ENCODE results near the gene ARID1A. TPM values are rescaled to one million over a fixed set of nuclear protein-coding genes. Genes with fewer than 3 reads are reported as not detected.

ARID1A gene
- total RNA-seq, 2 donors from 2014 or later, result 32.7 to 48.8 TPM

DNA sequence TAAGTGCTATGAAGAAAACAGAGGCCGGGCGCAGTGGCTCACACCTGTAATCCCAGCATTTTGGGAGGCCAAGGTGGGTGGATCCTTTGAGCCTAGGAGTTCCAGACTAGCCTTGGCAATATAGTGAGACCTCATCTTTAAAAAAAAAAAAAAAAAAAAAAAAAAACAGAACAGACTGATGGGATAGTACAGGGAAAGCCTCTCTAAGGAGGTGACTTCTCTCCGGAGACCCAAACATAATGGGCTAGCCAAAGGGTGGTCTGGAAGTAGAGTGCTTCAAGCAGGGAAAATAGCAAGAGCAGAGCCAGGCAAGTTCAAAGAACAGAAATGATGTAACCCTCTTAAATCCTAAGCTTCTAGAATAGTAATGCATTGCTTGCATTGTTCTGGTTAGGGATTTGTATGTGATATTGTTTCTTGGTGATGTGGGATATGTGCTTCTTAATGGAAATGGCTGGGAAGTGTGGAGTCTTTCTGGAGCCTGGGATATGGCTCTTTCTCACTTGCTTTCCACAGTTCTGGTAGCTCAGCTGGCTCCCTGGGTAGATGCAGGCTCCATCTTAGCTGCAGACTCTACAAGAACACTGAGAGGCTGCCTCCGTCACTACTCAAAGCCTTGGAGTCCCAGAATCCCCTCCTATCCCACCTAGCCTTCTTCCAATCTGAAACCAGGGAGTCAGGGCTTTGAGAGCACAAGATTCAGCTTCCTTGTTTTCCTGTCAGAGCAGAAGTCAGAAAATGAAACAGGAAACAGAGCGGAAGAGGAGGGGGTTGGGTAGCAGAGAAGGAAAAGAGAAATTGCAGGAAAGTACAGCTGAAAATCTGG, 90.0 kb downstream of the ARID1A start:
- TF ChIP-seq, protein P1, sequence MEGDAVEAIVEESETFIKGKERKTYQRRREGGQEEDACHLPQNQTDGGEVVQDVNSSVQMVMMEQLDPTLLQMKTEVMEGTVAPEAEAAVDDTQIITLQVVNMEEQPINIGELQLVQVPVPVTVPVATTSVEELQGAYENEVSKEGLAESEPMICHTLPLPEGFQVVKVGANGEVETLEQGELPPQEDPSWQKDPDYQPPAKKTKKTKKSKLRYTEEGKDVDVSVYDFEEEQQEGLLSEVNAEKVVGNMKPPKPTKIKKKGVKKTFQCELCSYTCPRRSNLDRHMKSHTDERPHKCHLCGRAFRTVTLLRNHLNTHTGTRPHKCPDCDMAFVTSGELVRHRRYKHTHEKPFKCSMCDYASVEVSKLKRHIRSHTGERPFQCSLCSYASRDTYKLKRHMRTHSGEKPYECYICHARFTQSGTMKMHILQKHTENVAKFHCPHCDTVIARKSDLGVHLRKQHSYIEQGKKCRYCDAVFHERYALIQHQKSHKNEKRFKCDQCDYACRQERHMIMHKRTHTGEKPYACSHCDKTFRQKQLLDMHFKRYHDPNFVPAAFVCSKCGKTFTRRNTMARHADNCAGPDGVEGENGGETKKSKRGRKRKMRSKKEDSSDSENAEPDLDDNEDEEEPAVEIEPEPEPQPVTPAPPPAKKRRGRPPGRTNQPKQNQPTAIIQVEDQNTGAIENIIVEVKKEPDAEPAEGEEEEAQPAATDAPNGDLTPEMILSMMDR (IDR thresholded peaks at IDR 0.05), result no peak
- no peaks in the 10 kb centered on the region for H3K36me3 ChIP-seq
- no peak overlapping the region for H3K4me3 ChIP-seq
- no peak for DNase-seq (ENCODE audit: low spot score)
- H3K4me1 ChIP-seq, result peaks cover 0 to 74% of the 10 kb centered on the region in 2 donors
- no peaks in the 10 kb centered on the region for H3K27me3 ChIP-seq
- H3K9me3 ChIP-seq, result no peaks in the 10 kb centered on the region
- H3K27ac ChIP-seq, result peak overlapping the region; percentile 99 to 100

DNA sequence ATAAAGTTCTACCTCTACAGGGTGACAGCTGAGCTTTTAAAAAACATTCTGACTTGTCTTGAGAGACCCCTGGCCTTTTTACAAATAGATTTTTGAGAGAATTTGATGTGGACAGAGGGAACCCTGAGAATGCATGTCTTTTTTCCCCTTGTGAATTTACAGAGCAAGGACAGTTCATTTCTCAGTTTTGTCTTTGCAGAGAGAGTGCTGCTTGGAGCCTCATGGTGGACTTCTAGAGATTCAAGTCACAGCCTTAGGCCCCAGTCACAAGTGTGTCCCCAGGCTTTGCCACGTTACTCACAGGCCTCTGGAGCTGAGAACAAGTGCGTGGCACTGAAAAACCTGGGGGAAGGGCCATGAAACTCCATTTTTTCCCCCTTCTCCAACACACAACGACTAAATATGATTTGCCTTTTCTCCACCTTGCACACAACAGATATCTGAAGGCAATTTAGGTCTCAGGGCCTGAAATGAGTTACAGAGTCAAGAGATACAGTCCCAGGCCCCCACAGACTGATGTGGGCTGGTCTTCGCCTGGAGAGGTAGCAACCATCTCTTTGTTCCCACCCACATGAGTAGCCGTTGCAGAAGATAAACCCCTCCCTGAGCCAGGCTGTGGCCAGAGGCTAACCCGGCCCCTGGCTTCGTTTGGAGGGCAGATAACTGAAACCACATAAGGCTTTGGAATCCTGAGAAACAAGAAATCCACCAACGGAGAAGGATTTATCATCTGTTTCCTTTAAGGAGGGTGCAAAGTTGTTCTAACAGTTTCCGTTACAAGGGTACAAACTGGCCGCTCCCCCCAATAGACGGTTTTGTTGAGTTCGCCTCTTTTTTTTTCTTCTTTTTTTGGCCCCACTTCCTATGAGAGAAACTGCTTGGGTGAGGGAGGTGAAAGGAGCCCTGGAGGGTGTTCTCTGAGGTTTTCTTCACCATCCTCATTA, 90.9 kb downstream of the ARID1A start:
- Histone ChIP-seq H3K9me3 (no peaks in the 10 kb centered on the region), H3K27ac (peak overlapping the region; percentile 99 to 100), H3K36me3 (no peaks in the 10 kb centered on the region), H3K27me3 (no peaks in the 10 kb centered on the region), H3K4me3 (peak overlapping the region; percentile 56 to 68), H3K4me1 (peaks cover 0 to 76% of the 10 kb centered on the region in 2 donors)
- TF ChIP-seq, protein P1 (IDR thresholded peaks at IDR 0.05), result no peak
- DNase-seq (ENCODE audit: low spot score), result peak; percentile 81

DNA sequence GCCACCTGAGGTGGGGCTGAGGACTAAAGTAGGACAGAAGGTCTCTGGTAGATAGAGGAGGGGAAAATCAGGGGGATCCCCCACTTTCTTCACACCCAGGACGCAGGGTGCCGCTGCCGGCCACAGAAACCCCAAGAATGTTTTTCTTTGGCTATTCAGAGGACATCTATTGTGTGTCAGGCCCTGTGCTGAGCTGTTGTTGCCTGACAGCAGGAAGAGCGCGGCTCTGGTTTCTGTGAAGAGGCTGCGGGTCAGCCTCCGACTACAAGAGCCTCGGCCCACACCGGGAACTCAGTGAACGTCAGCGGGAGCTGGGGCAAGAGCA, 91.5 kb downstream of the ARID1A start:
- Histone ChIP-seq H3K27me3 (no peaks in the 10 kb centered on the region), H3K36me3 (no peaks in the 10 kb centered on the region), H3K4me1 (peaks cover 0 to 75% of the 10 kb centered on the region in 2 donors), H3K27ac (peak overlapping the region; percentile 99 to 100), H3K9me3 (no peaks in the 10 kb centered on the region), H3K4me3 (peak overlapping the region; percentile 56 to 68)
- no peak for DNase-seq (ENCODE audit: low spot score)
- TF ChIP-seq, protein P1 (IDR thresholded peaks at IDR 0.05), result no peak

DNA sequence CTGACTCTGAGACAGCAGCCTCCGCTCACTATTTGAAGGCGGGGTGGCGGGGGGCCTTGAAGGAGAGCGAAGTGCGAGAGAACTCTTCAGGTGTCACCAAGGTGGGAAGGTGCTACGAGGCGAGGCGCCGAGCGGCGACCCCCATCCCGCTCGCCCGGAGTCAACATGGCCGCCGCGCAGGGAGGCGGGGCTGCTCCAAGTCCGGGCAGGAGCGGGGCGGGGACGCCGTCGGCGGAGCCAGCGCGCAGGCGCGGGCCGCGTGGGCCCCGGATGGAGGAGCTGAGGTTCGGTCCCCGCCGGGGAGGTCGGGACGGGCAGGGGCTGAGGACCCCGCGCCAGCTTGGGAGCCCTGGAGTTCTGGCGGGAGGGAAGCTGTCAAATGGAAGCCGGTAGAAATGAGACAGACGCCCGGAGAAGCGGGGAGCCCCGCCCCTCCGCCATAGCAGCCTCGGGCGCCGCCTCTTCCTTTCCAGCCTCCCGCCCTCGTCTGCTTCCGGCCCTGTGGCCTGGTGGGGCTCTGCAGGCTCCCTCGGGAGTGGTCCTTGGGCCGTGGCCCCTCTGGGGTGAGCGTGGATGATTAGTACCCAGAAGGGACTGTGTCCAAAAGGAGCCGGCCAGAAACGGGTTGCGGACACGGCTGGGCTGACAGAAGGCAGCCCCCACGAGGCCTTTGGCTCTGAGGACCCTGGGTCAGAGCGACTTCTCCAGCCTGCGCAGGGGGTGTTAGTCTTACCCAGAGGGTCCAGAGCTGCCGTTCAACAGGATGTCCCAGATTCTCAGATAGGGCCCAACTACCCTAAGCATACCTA, 92.1 kb downstream of the ARID1A start, which contains the start of gene PIGV:
TSS of gene PIGV (plus strand) at position 245 of the 809 bp plus-strand sequence. CDS start 2,866 bp downstream, outside the sequence.
- H3K9me3 ChIP-seq, result no peaks in the 10 kb centered on the region
- DNase-seq (ENCODE audit: low spot score), result peak; percentile 84
- H3K4me1 ChIP-seq, result peaks cover 0 to 70% of the 10 kb centered on the region in 2 donors
- H3K27ac ChIP-seq, result peak within 1 kb of the TSS; percentile 99 to 100
- peak within 1 kb of the TSS; percentile 56 to 68 for H3K4me3 ChIP-seq
- no peaks in the 10 kb centered on the region for H3K27me3 ChIP-seq
- TF ChIP-seq, protein P1 (IDR thresholded peaks at IDR 0.05), result peak in 1 of 2 donors; percentile 29
- no peaks in the 10 kb centered on the region for H3K36me3 ChIP-seq

DNA sequence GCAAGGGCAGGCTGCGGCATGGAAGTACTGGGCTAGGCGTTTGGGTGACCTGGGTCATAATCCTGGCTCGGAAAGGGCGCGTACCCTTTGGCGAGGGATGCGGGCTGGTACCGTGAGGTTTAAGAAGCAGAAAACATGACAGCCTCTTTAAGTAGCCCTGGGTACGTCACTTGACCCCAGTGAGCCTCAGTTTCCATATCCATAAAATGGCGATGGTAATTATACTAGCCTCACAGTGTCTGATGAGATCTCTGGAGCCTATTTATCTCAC, 92.6 kb downstream of the ARID1A start:
- peak overlapping the region; percentile 56 to 68 for H3K4me3 ChIP-seq
- no peaks in the 10 kb centered on the region for H3K27me3 ChIP-seq
- H3K27ac ChIP-seq, result peak overlapping the region; percentile 99 to 100
- no peak for DNase-seq (ENCODE audit: low spot score)
- H3K9me3 ChIP-seq, result no peaks in the 10 kb centered on the region
- H3K4me1 ChIP-seq, result peaks cover 0 to 64% of the 10 kb centered on the region in 2 donors
- TF ChIP-seq, protein P1 (IDR thresholded peaks at IDR 0.05), result no peak
- H3K36me3 ChIP-seq, result no peaks in the 10 kb centered on the region

Measured in right atrium auricular region (tissue), 2 donors.